DND-41 (cell line): Measurements from ENCODE around the gene STARD7.

Source experiments
- CTCF ChIP-seq: IDR thresholded peaks from 2 replicates; pipeline ENCODE4 v1.5.1; 2012; ENCODE audit warnings: borderline replicate concordance, low read length, moderate library complexity, mild to moderate bottlenecking; ENCODE audit not compliant: poor library complexity, severe bottlenecking; ENCODE audit errors: extremely low read depth
- EZH2 ChIP-seq: IDR thresholded peaks from 3 replicates; pipeline ENCODE4 v1.6.1; 2012; ENCODE audit warnings: borderline replicate concordance, low read depth, mild to moderate bottlenecking, moderate library complexity, low read length, inconsistent platforms; ENCODE audit not compliant: severe bottlenecking

GRCh38 chr2:96214554-96214953 lies 5.9 kb upstream of the STARD7 start:
- TF ChIP-seq CTCF (no peak), EZH2 (no peak)
